Naive B cell (primary cell): ENCODE results near the gene ACE2. TPM values are rescaled to one million over a fixed set of nuclear protein-coding genes. Genes with fewer than 3 reads are reported as not detected.

Experiments
- ATAC-seq, 2 donors: fragments of 150-1000 bp; cut with Tn5 transposase; 2 replicates each; pipeline ENCODE4 v1.10.0; 2021; ENCODE audit warnings: low read depth in 2 of 2, mild to moderate bottlenecking in 2 of 2, moderate library complexity in 2 of 2
- DNase-seq: peaks from one replicate; pipeline ENCODE4 v3.0.0; 2022
- H3K27ac Mint-ChIP-seq, 6 donors: one replicate each; pipeline ENCODE4 v1.8.0; 2020 to 2022; ENCODE audit warnings: mild to moderate bottlenecking in 6 of 6, mixed read lengths in 6 of 6, moderate library complexity in 5 of 6, inconsistent platforms in 2 of 6
- H3K27me3 Mint-ChIP-seq, 3 donors: one replicate each; pipeline ENCODE4 v1.8.0; 2021 to 2022; ENCODE audit warnings: mixed read lengths in 3 of 3, mild to moderate bottlenecking in 1 of 3
- H3K36me3 Mint-ChIP-seq, 2 donors: one replicate each; pipeline ENCODE4 v1.8.0; 2020 to 2022; ENCODE audit warnings: mixed read lengths in 2 of 2, inconsistent platforms in 1 of 2, mild to moderate bottlenecking in 1 of 2
- H3K4me1 Mint-ChIP-seq, 3 donors: one replicate each; pipeline ENCODE4 v1.8.0; 2020 to 2022; ENCODE audit warnings: mixed read lengths in 3 of 3, inconsistent platforms in 1 of 3, mild to moderate bottlenecking in 1 of 3, moderate library complexity in 1 of 3
- H3K4me3 Mint-ChIP-seq, 8 donors: one replicate each; pipeline ENCODE4 v1.8.0; 2020 to 2022; ENCODE audit warnings: mild to moderate bottlenecking in 8 of 8, mixed read lengths in 8 of 8, moderate library complexity in 8 of 8, inconsistent platforms in 2 of 8
- H3K9me3 Mint-ChIP-seq, 7 donors: one replicate each; pipeline ENCODE4 v1.8.0; 2020 to 2022; ENCODE audit warnings: mixed read lengths in 7 of 7, mild to moderate bottlenecking in 5 of 7, inconsistent platforms in 2 of 7, moderate library complexity in 1 of 7
- polyA plus RNA-seq, 6 donors: library from polyadenylated mRNA; unstranded; fragments of 300-500 nt; fragmentation: Illumina TruSeq; gene quantifications; one replicate each; pipeline ENCODE4 v1.2.3, GENCODE V29; 2021; ENCODE audit warnings: low read depth in 6 of 6

Gene ACE2
- polyA plus RNA-seq, 6 donors from 2014 or later = 0.11 TPM; not detected in 5

- H3K36me3 Mint-ChIP-seq = no peaks in the 10 kb centered on the region
- peaks cover 3 to 43% (median 10%) of the 10 kb centered on the region in 3 donors for H3K27me3 Mint-ChIP-seq
- no peak overlapping the region for H3K27ac Mint-ChIP-seq
- no peaks in the 10 kb centered on the region for H3K4me1 Mint-ChIP-seq
- H3K4me3 Mint-ChIP-seq = no peak overlapping the region
- no peak for DNase-seq
- no peak for ATAC-seq
- peaks cover 0 to 10% (median 3%) of the 10 kb centered on the region in 7 donors for H3K9me3 Mint-ChIP-seq
Measured at GRCh38 chrX:15605226-15605625, 4.5 kb upstream of the ACE2 start.

DNA sequence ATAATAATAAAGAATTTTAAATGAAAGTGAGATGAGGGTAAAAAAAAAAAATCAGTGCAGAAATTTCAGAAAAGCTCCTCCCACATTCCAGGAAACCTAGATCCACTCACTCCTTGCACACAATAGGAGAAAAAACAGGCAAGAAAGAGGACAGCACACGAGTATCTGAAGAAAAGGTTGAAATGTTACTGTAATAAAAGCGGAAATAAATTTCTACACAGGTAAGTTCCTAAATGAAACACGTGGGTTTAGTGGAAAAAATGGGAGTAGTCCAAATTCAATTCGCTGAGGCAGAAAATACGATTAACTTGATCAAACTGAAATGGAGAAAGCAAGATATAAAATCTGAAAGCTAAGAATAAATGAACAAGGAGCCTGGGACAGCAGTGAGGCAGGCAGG is 2.0 kb upstream of the ACE2 start:
- DNase-seq (no peak), ATAC-seq (no peak)
- Mint-ChIP-seq H3K4me3 (no peak overlapping the region), H3K9me3 (peaks cover 0 to 3% (median 0%) of the 10 kb centered on the region in 7 donors), H3K4me1 (no peaks in the 10 kb centered on the region), H3K36me3 (no peaks in the 10 kb centered on the region), H3K27me3 (peaks cover 3 to 43% (median 10%) of the 10 kb centered on the region in 3 donors), H3K27ac (no peak overlapping the region)

DNA sequence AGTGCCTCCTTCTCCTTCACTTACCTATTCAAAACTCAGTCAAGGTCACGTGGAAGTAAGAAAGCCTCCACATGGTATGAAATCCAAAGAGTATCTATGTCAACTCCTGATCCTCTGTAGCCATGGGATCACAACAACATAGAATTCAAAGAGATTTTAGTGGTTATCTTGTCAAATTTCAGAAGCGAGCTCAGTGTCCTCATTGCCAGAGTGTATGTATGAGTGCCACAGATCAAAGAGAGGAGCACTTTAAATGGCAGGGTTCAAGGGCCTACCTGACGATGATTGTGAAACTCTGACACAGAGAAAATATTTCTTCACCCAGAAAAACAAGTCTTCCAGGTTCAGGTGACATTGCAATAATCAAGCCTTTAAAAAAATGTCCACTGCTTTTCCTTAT is 1.2 kb upstream of the ACE2 start:
- DNase-seq (no peak), ATAC-seq (no peak)
- Mint-ChIP-seq H3K36me3 (no peaks in the 10 kb centered on the region), H3K27me3 (peaks cover 3 to 51% (median 10%) of the 10 kb centered on the region in 3 donors), H3K27ac (no peak overlapping the region), H3K4me3 (no peak overlapping the region), H3K9me3 (peaks cover 0 to 3% (median 0%) of the 10 kb centered on the region in 7 donors), H3K4me1 (no peaks in the 10 kb centered on the region)

GRCh38 chrX:15600049-15600448 is 711 bp downstream of the ACE2 start:
- Mint-ChIP-seq H3K9me3 (peaks cover 0 to 3% (median 0%) of the 10 kb centered on the region in 7 donors), H3K27ac (no peak overlapping the region), H3K4me1 (no peaks in the 10 kb centered on the region), H3K27me3 (peaks cover 3 to 44% (median 10%) of the 10 kb centered on the region in 3 donors), H3K36me3 (no peaks in the 10 kb centered on the region), H3K4me3 (no peak overlapping the region)
- DNase-seq (no peak), ATAC-seq (no peak)

- peaks cover 3 to 38% (median 10%) of the 10 kb centered on the region in 3 donors for H3K27me3 Mint-ChIP-seq
- no peak for DNase-seq
- no peaks in the 10 kb centered on the region for H3K36me3 Mint-ChIP-seq
- no peak for ATAC-seq
- H3K27ac Mint-ChIP-seq = no peak overlapping the region
- H3K4me1 Mint-ChIP-seq = no peaks in the 10 kb centered on the region
- H3K9me3 Mint-ChIP-seq = peaks cover 0 to 3% (median 0%) of the 10 kb centered on the region in 7 donors
- no peak overlapping the region for H3K4me3 Mint-ChIP-seq
Measured at GRCh38 chrX:15599461-15599860, 1.3 kb downstream of the ACE2 start.

DNA sequence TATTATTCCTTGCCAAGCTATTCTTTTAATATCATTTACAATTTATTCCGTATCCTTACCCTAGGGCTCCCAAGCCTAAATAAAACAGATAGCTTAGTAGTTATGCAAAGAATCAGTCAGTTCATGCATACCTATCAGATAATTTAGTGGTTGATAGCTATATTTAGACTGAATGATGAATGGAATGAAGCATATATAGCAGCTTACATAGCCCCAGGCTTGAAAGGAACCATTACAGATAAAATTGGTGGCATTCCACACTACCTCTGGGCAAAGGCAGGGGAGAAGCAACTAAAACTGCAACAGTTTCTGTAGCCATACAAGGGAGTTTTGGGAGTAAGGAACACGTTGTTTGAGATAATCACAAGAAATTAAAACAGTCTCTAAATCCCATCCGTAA is 2.7 kb downstream of the ACE2 start:
- Mint-ChIP-seq H3K27me3 (peaks cover 7 to 33% (median 10%) of the 10 kb centered on the region in 3 donors), H3K4me3 (no peak overlapping the region), H3K27ac (no peak overlapping the region), H3K9me3 (peaks cover 0 to 3% (median 0%) of the 10 kb centered on the region in 7 donors), H3K36me3 (no peaks in the 10 kb centered on the region), H3K4me1 (no peaks in the 10 kb centered on the region)
- ATAC-seq (no peak), DNase-seq (no peak)

DNA sequence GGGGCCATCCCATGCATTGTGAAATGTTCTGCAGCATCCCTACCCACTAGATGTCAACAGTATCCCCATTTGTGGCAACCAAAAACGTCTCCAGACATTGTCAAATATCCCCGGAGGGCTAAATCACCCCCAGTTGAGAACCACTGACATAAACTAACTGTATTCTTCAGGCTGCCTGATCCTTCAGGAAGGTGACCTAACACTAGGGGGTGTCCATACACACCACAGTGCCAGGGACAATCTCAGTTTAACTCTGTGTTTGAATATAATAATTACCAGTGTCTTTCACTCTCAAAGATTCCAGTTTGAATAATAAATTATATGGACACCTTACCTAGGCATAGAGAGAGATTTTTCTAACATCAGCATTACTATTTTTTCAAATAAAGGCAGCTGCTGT is 6.4 kb downstream of the ACE2 start:
- ATAC-seq (no peak), DNase-seq (no peak)
- no peaks in the 10 kb centered on the region for H3K9me3 Mint-ChIP-seq
- peaks cover 6 to 31% (median 14%) of the 10 kb centered on the region in 3 donors for H3K27me3 Mint-ChIP-seq
- H3K4me1 Mint-ChIP-seq = no peaks in the 10 kb centered on the region
- no peak overlapping the region for H3K4me3 Mint-ChIP-seq
- no peaks in the 10 kb centered on the region for H3K36me3 Mint-ChIP-seq
- no peak overlapping the region for H3K27ac Mint-ChIP-seq

GRCh38 chrX:15579778-15580747 is 20.7 kb downstream of the ACE2 start:
- H3K9me3 Mint-ChIP-seq = peaks cover 0 to 9% (median 0%) of the 10 kb centered on the region in 7 donors
- no peak for DNase-seq
- peaks cover 0 to 43% (median 0%) of the 10 kb centered on the region in 3 donors for H3K27me3 Mint-ChIP-seq
- H3K4me3 Mint-ChIP-seq = no peak overlapping the region
- no peak overlapping the region for H3K27ac Mint-ChIP-seq
- ATAC-seq = no peak
- H3K4me1 Mint-ChIP-seq = no peaks in the 10 kb centered on the region
- H3K36me3 Mint-ChIP-seq = no peaks in the 10 kb centered on the region

GRCh38 chrX:15576019-15576418 is 24.7 kb downstream of the ACE2 start:
- H3K9me3 Mint-ChIP-seq = peaks cover 0 to under 1% (median 0%) of the 10 kb centered on the region in 7 donors

DNA sequence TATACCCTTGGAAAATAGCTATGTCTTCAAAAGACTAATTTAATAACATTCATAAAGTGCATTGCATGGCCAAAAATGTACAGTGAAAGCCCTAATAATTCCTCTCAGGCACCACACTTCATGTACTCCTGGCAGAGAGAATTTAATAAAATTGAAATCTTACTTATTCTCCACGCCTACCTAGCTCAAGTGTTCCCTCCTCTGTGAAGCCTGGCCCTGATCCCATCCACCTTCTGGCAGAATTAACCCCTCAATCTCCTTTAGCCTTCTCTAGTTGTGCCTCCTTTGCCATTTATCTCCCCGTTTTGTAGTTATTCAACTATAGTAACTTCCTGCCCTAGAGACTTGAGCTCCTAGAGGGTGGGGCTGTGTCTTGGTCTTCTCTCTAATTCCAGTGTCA is 26.7 kb downstream of the ACE2 start:
- H3K9me3 Mint-ChIP-seq = no peaks in the 10 kb centered on the region
- H3K27me3 Mint-ChIP-seq = peaks cover 0 to 57% (median 0%) of the 10 kb centered on the region in 3 donors
- H3K36me3 Mint-ChIP-seq = no peaks in the 10 kb centered on the region
- H3K27ac Mint-ChIP-seq = no peak overlapping the region
- no peak overlapping the region for H3K4me3 Mint-ChIP-seq
- no peak for DNase-seq
- ATAC-seq = no peak
- H3K4me1 Mint-ChIP-seq = no peaks in the 10 kb centered on the region

More at GRCh38 chrX:15576019-15576418, 24.7 kb downstream of the ACE2 start:
- no peaks in the 10 kb centered on the region for H3K4me1 Mint-ChIP-seq
- no peak for DNase-seq
- no peak for ATAC-seq
- H3K27ac Mint-ChIP-seq = peak overlapping the region in 1 of 6 donors; percentile 24
- no peak overlapping the region for H3K4me3 Mint-ChIP-seq
- no peaks in the 10 kb centered on the region for H3K36me3 Mint-ChIP-seq
- peaks cover 0 to 51% (median 0%) of the 10 kb centered on the region in 3 donors for H3K27me3 Mint-ChIP-seq

DNA sequence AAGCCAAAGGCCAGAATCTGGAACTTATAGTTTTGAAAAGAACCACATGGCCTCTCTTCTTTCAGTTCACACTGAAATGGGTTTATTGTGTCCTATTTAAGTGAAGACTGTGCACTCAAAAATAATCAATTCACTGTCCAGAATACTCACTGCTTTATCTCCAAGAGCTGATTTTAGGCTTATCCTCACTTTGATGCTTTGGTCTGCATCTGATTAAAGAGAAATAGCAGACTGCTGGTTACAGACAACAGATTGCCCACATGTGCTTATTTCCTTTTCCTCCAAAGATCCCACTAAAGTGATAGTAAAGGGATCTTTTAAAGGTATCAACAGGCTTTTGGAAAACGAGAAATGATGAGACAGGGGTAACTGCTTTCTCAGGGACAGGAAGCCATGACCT is 30.6 kb downstream of the ACE2 start:
- no peaks in the 10 kb centered on the region for H3K36me3 Mint-ChIP-seq
- DNase-seq (no peak), ATAC-seq (no peak)
- H3K27ac Mint-ChIP-seq = no peak overlapping the region
- H3K4me3 Mint-ChIP-seq = no peak overlapping the region
- H3K9me3 Mint-ChIP-seq = no peaks in the 10 kb centered on the region
- H3K4me1 Mint-ChIP-seq = no peaks in the 10 kb centered on the region
- peaks cover 0 to 51% (median 12%) of the 10 kb centered on the region in 3 donors for H3K27me3 Mint-ChIP-seq

- H3K4me3 Mint-ChIP-seq = no peak overlapping the region
- no peaks in the 10 kb centered on the region for H3K4me1 Mint-ChIP-seq
- H3K9me3 Mint-ChIP-seq = no peaks in the 10 kb centered on the region
- ATAC-seq = no peak
- no peak for DNase-seq
- H3K36me3 Mint-ChIP-seq = no peaks in the 10 kb centered on the region
- no peak overlapping the region for H3K27ac Mint-ChIP-seq
- H3K27me3 Mint-ChIP-seq = peaks cover 0 to 46% (median 12%) of the 10 kb centered on the region in 3 donors
Measured at GRCh38 chrX:15567886-15568616, 32.7 kb downstream of the ACE2 start.

DNA sequence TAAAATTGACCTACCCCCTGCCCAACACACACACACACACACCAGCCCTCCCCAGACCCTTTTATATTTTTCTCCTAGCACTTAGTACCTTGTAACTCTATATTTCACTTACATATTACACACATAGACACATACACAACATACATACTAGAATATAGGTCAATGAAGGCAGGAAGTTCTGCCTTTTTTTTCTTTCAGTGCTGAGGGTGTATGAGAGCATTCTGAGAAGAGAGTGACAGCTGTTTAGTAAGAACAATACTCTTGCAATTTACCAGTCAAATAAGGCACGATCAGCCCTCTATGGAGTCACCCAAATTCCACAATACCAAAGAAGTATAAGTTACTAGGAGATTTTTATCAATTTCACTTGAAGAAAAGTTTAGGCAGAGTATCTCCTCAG is 33.5 kb downstream of the ACE2 start:
- Mint-ChIP-seq H3K4me1 (no peaks in the 10 kb centered on the region), H3K27me3 (peaks cover 0 to 46% (median 12%) of the 10 kb centered on the region in 3 donors), H3K36me3 (no peaks in the 10 kb centered on the region), H3K4me3 (no peak overlapping the region), H3K27ac (no peak overlapping the region), H3K9me3 (no peaks in the 10 kb centered on the region)
- ATAC-seq = no peak
- no peak for DNase-seq
